Effector memory CD8-positive, alpha-beta T cell (primary cell): ENCODE results near the gene TTC28.

Experiments
- ATAC-seq: fragments of 150-1000 bp; cut with Tn5 transposase; replicated peaks from 2 replicates; pipeline ENCODE4 v1.10.0; 2021; ENCODE audit warnings: mild to moderate bottlenecking, moderate library complexity
- DNase-seq, 3 experiments: peaks; one replicate each; pipeline ENCODE4 v3.0.0; 2021
- H3K27ac Mint-ChIP-seq, 2 donors: one replicate each; pipeline ENCODE4 v1.8.0; 2022; ENCODE audit warnings: mild to moderate bottlenecking in 2 of 2, mixed read lengths in 2 of 2, moderate library complexity in 2 of 2
- H3K27me3 Mint-ChIP-seq, 2 donors: one replicate each; pipeline ENCODE4 v1.8.0; 2022; ENCODE audit warnings: mixed read lengths in 2 of 2
- H3K36me3 Mint-ChIP-seq: one replicate; pipeline ENCODE4 v1.8.0; 2022; ENCODE audit warnings: mild to moderate bottlenecking, moderate library complexity, mixed read lengths; ENCODE audit not compliant: insufficient read depth
- H3K4me1 Mint-ChIP-seq, 2 donors: one replicate each; pipeline ENCODE4 v1.8.0; 2022; ENCODE audit warnings: low read depth in 2 of 2, mixed read lengths in 2 of 2
- H3K4me3 Mint-ChIP-seq, 2 donors: one replicate each; pipeline ENCODE4 v1.8.0; 2022; ENCODE audit warnings: mild to moderate bottlenecking in 2 of 2, mixed read lengths in 2 of 2, moderate library complexity in 2 of 2
- H3K9me3 Mint-ChIP-seq, 2 donors: one replicate each; pipeline ENCODE4 v1.8.0; 2022; ENCODE audit warnings: mixed read lengths in 2 of 2

The TTC28 gene

DNA sequence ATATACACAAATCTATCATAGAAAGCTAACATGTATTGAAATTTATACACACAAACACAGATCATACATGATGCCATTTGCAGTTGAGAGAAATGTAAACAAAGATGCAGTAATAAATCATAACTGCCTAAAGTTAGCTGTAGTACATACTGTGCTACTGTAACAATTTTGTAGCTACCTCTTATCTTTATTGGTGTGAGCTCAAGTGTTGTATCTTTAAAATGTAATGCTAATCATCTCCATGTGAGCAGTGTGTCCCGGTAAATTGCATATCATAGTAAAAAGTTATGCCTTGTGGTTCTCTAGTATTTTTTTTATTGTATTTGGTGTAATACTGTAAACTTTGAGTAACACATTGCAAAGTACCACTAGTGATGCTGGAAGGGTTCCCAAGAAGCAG lies 743.7 kb downstream of the TTC28 start:
- Mint-ChIP-seq H3K36me3 (peaks cover 4% of the 10 kb centered on the region), H3K4me3 (no peak overlapping the region), H3K4me1 (no peaks in the 10 kb centered on the region), H3K27me3 (no peaks in the 10 kb centered on the region), H3K9me3 (no peaks in the 10 kb centered on the region), H3K27ac (no peak overlapping the region)
- no peak for ATAC-seq
- DNase-seq: no peak

DNA sequence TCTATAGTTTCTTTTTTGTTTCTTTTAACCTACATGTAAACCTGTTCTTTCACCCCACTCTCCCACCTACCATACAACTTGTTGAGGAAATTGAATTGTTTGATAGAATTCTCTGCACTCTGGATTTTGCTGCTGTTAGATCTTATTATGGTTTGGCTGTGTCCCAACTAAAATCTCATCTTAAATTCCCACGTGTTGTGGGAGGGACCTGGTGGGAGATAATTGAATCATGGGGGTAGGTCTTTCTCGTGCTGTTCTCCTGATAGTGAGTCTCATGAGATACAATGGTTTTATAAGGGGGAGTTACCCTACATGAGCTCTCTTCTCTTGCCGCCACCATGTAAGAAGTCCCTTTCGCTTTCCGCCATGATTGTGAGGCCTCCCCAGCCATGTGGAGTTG lies 745.6 kb downstream of the TTC28 start:
- H3K36me3 Mint-ChIP-seq: peaks cover 4% of the 10 kb centered on the region
- no peaks in the 10 kb centered on the region for H3K27me3 Mint-ChIP-seq
- no peak for DNase-seq
- no peak for ATAC-seq
- H3K27ac Mint-ChIP-seq: no peak overlapping the region
- H3K9me3 Mint-ChIP-seq: no peaks in the 10 kb centered on the region
- H3K4me1 Mint-ChIP-seq: peaks cover 0 to 3% of the 10 kb centered on the region in 2 donors
- no peak overlapping the region for H3K4me3 Mint-ChIP-seq

DNA sequence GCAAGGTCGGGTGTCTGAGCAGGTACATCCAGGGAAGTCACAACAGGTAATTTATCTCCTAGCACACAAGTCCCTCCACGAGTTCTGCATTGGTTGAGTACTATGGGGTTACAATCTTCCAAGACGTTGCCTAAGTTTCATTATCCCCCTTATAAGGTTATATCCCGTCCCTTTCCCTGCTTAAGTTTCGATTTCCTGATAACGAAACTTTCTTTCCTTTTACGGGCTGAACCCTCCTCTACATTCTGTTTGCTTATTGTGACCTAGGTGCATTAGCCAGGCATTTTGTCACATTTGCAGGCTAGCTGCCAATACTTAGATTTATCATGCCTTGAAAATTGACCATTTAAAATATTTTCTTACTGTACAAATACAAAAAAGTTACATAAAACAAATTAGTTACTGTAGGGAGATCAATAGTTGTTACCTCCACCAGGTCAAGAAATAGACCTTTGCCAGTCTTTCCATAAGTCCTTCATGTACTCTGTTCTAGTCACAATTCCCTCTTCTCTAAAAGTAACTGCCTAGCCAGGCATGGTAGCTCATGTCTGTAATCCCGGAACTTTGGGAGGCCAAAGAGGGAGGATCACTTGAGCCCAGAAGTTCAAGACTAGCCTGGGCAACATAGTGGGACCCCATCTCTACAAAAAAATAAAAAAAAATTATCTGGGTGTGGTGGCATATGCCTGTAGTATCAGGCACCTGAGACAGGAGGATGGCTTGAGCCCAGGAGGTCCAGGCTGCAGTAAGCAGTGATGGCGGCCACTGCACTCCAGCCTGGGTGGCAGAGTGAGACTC lies 746.3 kb downstream of the TTC28 start:
- Mint-ChIP-seq H3K27ac (no peak overlapping the region), H3K4me3 (no peak overlapping the region), H3K4me1 (peaks cover 0 to 3% of the 10 kb centered on the region in 2 donors), H3K9me3 (no peaks in the 10 kb centered on the region), H3K27me3 (no peaks in the 10 kb centered on the region), H3K36me3 (peaks cover 4% of the 10 kb centered on the region)
- no peak for ATAC-seq
- DNase-seq: no peak

DNA sequence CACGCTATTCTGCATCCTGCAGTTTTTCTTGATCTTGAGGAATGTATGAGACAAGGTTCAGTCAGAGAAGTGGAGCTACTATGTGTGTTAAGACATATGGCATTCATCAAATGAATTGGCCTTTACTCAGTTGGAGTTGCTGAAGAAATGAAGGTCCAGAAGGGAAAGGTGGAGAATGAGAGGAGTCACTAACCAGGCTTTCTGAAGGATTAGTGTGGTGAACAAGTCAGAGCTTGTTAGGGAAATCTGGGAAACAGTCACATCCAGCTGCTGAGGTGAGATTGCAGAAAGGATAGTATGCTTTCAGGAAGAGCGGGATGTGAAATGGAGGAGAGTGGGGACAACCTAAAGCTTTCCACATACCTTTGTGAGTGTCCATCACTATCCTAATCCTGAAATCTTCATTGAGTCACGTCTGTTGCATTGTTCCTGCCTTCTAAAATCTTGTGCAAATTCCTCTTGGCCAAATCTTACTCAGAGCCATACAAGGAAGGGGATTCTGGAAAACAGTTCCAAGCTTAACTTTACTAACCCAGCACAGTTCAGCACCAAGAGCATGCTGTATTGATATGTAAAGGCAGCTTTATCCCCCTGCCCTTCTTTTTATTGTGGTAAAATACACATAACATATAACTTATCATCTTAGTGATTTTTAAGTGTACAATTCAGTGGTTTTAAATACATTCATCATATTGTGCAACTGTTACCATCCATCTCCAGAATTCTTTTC lies 749.1 kb downstream of the TTC28 start:
- Mint-ChIP-seq H3K27ac (no peak overlapping the region), H3K4me3 (no peak overlapping the region), H3K4me1 (peaks cover 0 to 3% of the 10 kb centered on the region in 2 donors), H3K27me3 (no peaks in the 10 kb centered on the region), H3K9me3 (no peaks in the 10 kb centered on the region), H3K36me3 (peaks cover 3% of the 10 kb centered on the region)
- ATAC-seq (no peak), DNase-seq (no peak)
